Measurements from ENCODE around the gene TOR2A. TPM values are rescaled to one million over a fixed set of nuclear protein-coding genes. Genes with fewer than 3 reads are reported as not detected.

Gene TOR2A
- total and polyA plus RNA-seq, 3 donors from 2014 or later: 28.7 to 32.0 (median 30.4) TPM

GRCh38 chr9:127693697-127694096, 41.4 kb downstream of the TOR2A start:
- 69 to 90% methylated on average over 4 of the region's 4 CpGs for WGBS, 2 donors
- TF ChIP-seq POLR2A (IDR thresholded peaks at IDR 0.05) (no peak), CTCF (IDR thresholded peaks at IDR 0.05) (no peak)
- Histone ChIP-seq H3K9me3 (no peaks in the 10 kb centered on the region), H3K36me3 (ENCODE audit: low read depth, missing control alignments) (no peaks in the 10 kb centered on the region), H3K4me3 (no peak overlapping the region), H3K4me1 (peaks cover 12% of the 10 kb centered on the region), H3K27ac (no peak overlapping the region), H3K27me3 (no peaks in the 10 kb centered on the region)
- no peak for DNase-seq
- intact Hi-C loops (cut with DNase I; ENCODE audit: low total_unique reads): no loop called here

- intact Hi-C loops (cut with DNase I; ENCODE audit: low total_unique reads): no loop called here
- Histone ChIP-seq H3K36me3 (ENCODE audit: low read depth, missing control alignments) (no peaks in the 10 kb centered on the region), H3K4me1 (peaks cover 10% of the 10 kb centered on the region), H3K9me3 (no peaks in the 10 kb centered on the region), H3K4me3 (no peak overlapping the region), H3K27ac (no peak overlapping the region), H3K27me3 (no peaks in the 10 kb centered on the region)
- TF ChIP-seq POLR2A (IDR thresholded peaks at IDR 0.05) (no peak), CTCF (IDR thresholded peaks at IDR 0.05) (no peak)
- 92 to 93% methylated on average over 10 of the region's 10 CpGs for WGBS, 2 donors
- DNase-seq: no peak
Measured at GRCh38 chr9:127693143-127693542, 42.0 kb downstream of the TOR2A start.

- Histone ChIP-seq H3K4me1 (peaks cover 10% of the 10 kb centered on the region), H3K36me3 (ENCODE audit: low read depth, missing control alignments) (no peaks in the 10 kb centered on the region), H3K4me3 (no peak overlapping the region), H3K27me3 (no peaks in the 10 kb centered on the region), H3K9me3 (no peaks in the 10 kb centered on the region), H3K27ac (no peak overlapping the region)
- 88% methylated on average over 20 of the region's 20 CpGs for WGBS, 2 donors
- intact Hi-C loops (cut with DNase I; ENCODE audit: low total_unique reads): no loop called here
- TF ChIP-seq CTCF (IDR thresholded peaks at IDR 0.05): no peak
- TF ChIP-seq POLR2A (IDR thresholded peaks at IDR 0.05): no peak
- DNase-seq: no peak
Measured at GRCh38 chr9:127692071-127692470, 43.0 kb downstream of the TOR2A start.

- DNase-seq: no peak
- intact Hi-C loops (cut with DNase I; ENCODE audit: low total_unique reads): no loop called here
- 92 to 96% methylated on average over 10 of the region's 10 CpGs for WGBS, 2 donors
- H3K27ac ChIP-seq: no peak overlapping the region
- H3K4me3 ChIP-seq: no peak overlapping the region
- peaks cover 8% of the 10 kb centered on the region for H3K4me1 ChIP-seq
- no peak for TF ChIP-seq POLR2A (IDR thresholded peaks at IDR 0.05)
- no peak for TF ChIP-seq CTCF (IDR thresholded peaks at IDR 0.05)
- no peaks in the 10 kb centered on the region for H3K36me3 ChIP-seq (ENCODE audit: low read depth, missing control alignments)
- H3K9me3 ChIP-seq: no peaks in the 10 kb centered on the region
- no peaks in the 10 kb centered on the region for H3K27me3 ChIP-seq
Measured at GRCh38 chr9:127690735-127691134, 44.4 kb downstream of the TOR2A start.

GRCh38 chr9:127689329-127690000, 45.6 kb downstream of the TOR2A start:
- Histone ChIP-seq H3K27me3 (no peaks in the 10 kb centered on the region), H3K4me1 (no peaks in the 10 kb centered on the region), H3K9me3 (no peaks in the 10 kb centered on the region), H3K36me3 (ENCODE audit: low read depth, missing control alignments) (no peaks in the 10 kb centered on the region), H3K4me3 (no peak overlapping the region), H3K27ac (no peak overlapping the region)
- TF ChIP-seq CTCF (IDR thresholded peaks at IDR 0.05): no peak
- TF ChIP-seq POLR2A (IDR thresholded peaks at IDR 0.05): no peak
- WGBS, 2 donors: 89 to 95% methylated on average over 10 to 13 of the region's 13 CpGs
- intact Hi-C loops (cut with DNase I; ENCODE audit: low total_unique reads): no loop called here
- DNase-seq: no peak

All from testis (tissue), 3 donors.